ENCODE results near the gene VSTM2L. TPM values are rescaled to one million over a fixed set of nuclear protein-coding genes. Genes with fewer than 3 reads are reported as not detected.

VSTM2L gene
- total and polyA plus RNA-seq, 2 of the 13 experiments (the other 11 are each of a cell fraction or from before 2014, with no cell fraction given) = not detected

- peak; percentile 68 for TF ChIP-seq CEBPB (IDR thresholded peaks at IDR 0.05; ENCODE audit: borderline replicate concordance, low read depth, low read length)
- 0 out of 2 replicates have a peak, but pooled peaks have one; percentile 17 for TF ChIP-seq SKIL (CRISPR knock-in tag; IDR thresholded peaks at IDR 0.05; ENCODE audit: borderline replicate concordance)
- TF ChIP-seq ZBTB8A (CRISPR knock-in tag; IDR thresholded peaks at IDR 0.05; ENCODE audit: borderline replicate concordance, low read depth) = no peak
- H3K79me2 ChIP-seq (ENCODE audit: insufficient read depth, low read length) = no peaks in the 10 kb centered on the region
- WGBS (ENCODE audit: low lambda C conversion rate) = 89% methylated on average over 11 of the region's 11 CpGs
- no peak overlapping the region for H3K4me2 ChIP-seq (ENCODE audit: low read depth, low read length)
- no peak overlapping the region for H3K4me3 ChIP-seq (replicated peaks in 1 of 3; ENCODE audit: insufficient read depth in 1 of 3, low read depth in 2 of 3, low read length in 3 of 3)
- no peaks in the 10 kb centered on the region for H3K27me3 ChIP-seq (ENCODE audit: control insufficient read depth in 1 of 2, insufficient read depth in 2 of 2, low read length in 2 of 2)
- H3K27ac ChIP-seq (ENCODE audit: extremely low read length, insufficient read depth, low read length) = no peak overlapping the region
- no peaks in the 10 kb centered on the region for H3K9me3 ChIP-seq (ENCODE audit: low read length)
- no peak overlapping the region for H3K9ac ChIP-seq (ENCODE audit: insufficient read depth, low read depth, low read length)
- POLR2A ChIA-PET = no interaction called here
- CTCF ChIA-PET (ENCODE audit: low intra/inter-chr PET ratio, low total read pairs) = no interaction called here
- intact Hi-C loops (cut with micrococcal nuclease; ENCODE audit: unreplicated experiment) = no loop called here
- no peak overlapping the region for H2AFZ ChIP-seq (ENCODE audit: low read length)
- DNase-seq (ENCODE audit: low spot score) (no peak), ATAC-seq (no peak), FAIRE-seq (no peak)
- no peaks in the 10 kb centered on the region for H4K20me1 ChIP-seq (ENCODE audit: insufficient read depth, low read length)
- in situ Hi-C loops (cut with HindIII; ENCODE audit: extremely low pct_ligation_motif_present, low pct_unique_long_range_greater_than_20kb) = no loop called here
- H3K4me1 ChIP-seq (ENCODE audit: insufficient read depth, low read length) = no peaks in the 10 kb centered on the region
- no TSS peak for BruUV-seq (replicated peaks)
- peaks cover 20 to 53% of the 10 kb centered on the region in 2 experiments for H3K36me3 ChIP-seq (replicated peaks in 1 of 2; ENCODE audit: control insufficient read depth in 1 of 2, insufficient read depth in 2 of 2, low read length in 2 of 2)
Measured at GRCh38 chr20:37870294-37870693, 32.6 kb upstream of the VSTM2L start.

GRCh38 chr20:37871751-37872150 is 31.2 kb upstream of the VSTM2L start:
- no peak overlapping the region for H2AFZ ChIP-seq (ENCODE audit: low read length)
- FAIRE-seq = no peak
- no peak overlapping the region for H3K27ac ChIP-seq (ENCODE audit: extremely low read length, insufficient read depth, low read length)
- 95% methylated on average over 13 of the region's 13 CpGs for WGBS (ENCODE audit: low lambda C conversion rate)
- intact Hi-C loops (cut with micrococcal nuclease; ENCODE audit: unreplicated experiment) (no loop called here), in situ Hi-C loops (cut with HindIII; ENCODE audit: extremely low pct_ligation_motif_present, low pct_unique_long_range_greater_than_20kb) (no loop called here)
- no peaks in the 10 kb centered on the region for H3K4me1 ChIP-seq (ENCODE audit: insufficient read depth, low read length)
- no peaks in the 10 kb centered on the region for H3K9me3 ChIP-seq (ENCODE audit: low read length)
- H3K36me3 ChIP-seq (replicated peaks in 1 of 2; ENCODE audit: control insufficient read depth in 1 of 2, insufficient read depth in 2 of 2, low read length in 2 of 2) = peaks cover 18 to 48% of the 10 kb centered on the region in 2 experiments
- no peak for DNase-seq (ENCODE audit: low spot score)
- no peak for ATAC-seq
- no peak overlapping the region for H3K4me2 ChIP-seq (ENCODE audit: low read depth, low read length)
- no TSS peak for BruUV-seq (replicated peaks)
- POLR2A ChIA-PET = no interaction called here
- H3K4me3 ChIP-seq (replicated peaks in 1 of 3; ENCODE audit: insufficient read depth in 1 of 3, low read depth in 2 of 3, low read length in 3 of 3) = no peak overlapping the region
- CTCF ChIA-PET (ENCODE audit: low intra/inter-chr PET ratio, low total read pairs) = no interaction called here
- no peaks in the 10 kb centered on the region for H3K27me3 ChIP-seq (ENCODE audit: control insufficient read depth in 1 of 2, insufficient read depth in 2 of 2, low read length in 2 of 2)
- no peak overlapping the region for H3K9ac ChIP-seq (ENCODE audit: insufficient read depth, low read depth, low read length)
- H3K79me2 ChIP-seq (ENCODE audit: insufficient read depth, low read length) = no peaks in the 10 kb centered on the region
- H4K20me1 ChIP-seq (ENCODE audit: insufficient read depth, low read length) = no peaks in the 10 kb centered on the region
- TF ChIP-seq ZNF564 (CRISPR knock-in tag; IDR thresholded peaks at IDR 0.05) = no peak
- TF ChIP-seq ZNF160 (CRISPR knock-in tag; IDR thresholded peaks at IDR 0.05) = no peak
- TF ChIP-seq CBX1 (IDR thresholded peaks at IDR 0.05; ENCODE audit: low read depth) = no peak
- TF ChIP-seq NR1H2 (CRISPR knock-in tag; IDR thresholded peaks at IDR 0.05; ENCODE audit: borderline replicate concordance, low read depth) = no peak
- no peak for TF ChIP-seq MZF1 (CRISPR knock-in tag; IDR thresholded peaks at IDR 0.05; ENCODE audit: borderline replicate concordance)
- no peak for TF ChIP-seq HMGXB4 (CRISPR knock-in tag; IDR thresholded peaks at IDR 0.05; ENCODE audit: borderline replicate concordance in 1 of 2, low read depth in 1 of 2)
- no peak for TF ChIP-seq MLLT10 (CRISPR knock-in tag; IDR thresholded peaks at IDR 0.05)
- TF ChIP-seq KAT7 (CRISPR knock-in tag; IDR thresholded peaks at IDR 0.05; ENCODE audit: borderline replicate concordance) = no peak
- no peak for TF ChIP-seq ZNF878 (CRISPR knock-in tag; IDR thresholded peaks at IDR 0.05)
- TF ChIP-seq THAP8 (CRISPR knock-in tag; IDR thresholded peaks at IDR 0.05; ENCODE audit: borderline replicate concordance) = no peak
- TF ChIP-seq ZNF382 (CRISPR knock-in tag; IDR thresholded peaks at IDR 0.05; ENCODE audit: borderline replicate concordance) = no peak
- no peak for TF ChIP-seq JUND (CRISPR knock-in tag; IDR thresholded peaks at IDR 0.05)

All from HepG2 (cell line).